Muscle of back (tissue), 11 donors: ENCODE measurements around the gene ARFRP1. TPM values are rescaled to one million over a fixed set of nuclear protein-coding genes. Genes with fewer than 3 reads are reported as not detected.
"Not testable (repeated sequence)": the region's sequence is repeated elsewhere in the genome, so short reads cannot be mapped to it uniquely, and the experiment has no call there.

Experiments used
- DNase-seq, 3 donors: peaks; one replicate each; pipeline versions ENCODE4 v3.0.0 to v3.0.0-alpha.2; 2013
- polyA plus RNA-seq, 10 donors: library from polyadenylated mRNA; unstranded; fragments of 120-200 nt; gene quantifications; one replicate each; pipeline ENCODE4 v1.2.1, GENCODE V29; 2013; ENCODE audit not compliant: insufficient read length in 10 of 10

ARFRP1 gene
- polyA plus RNA-seq, 10 donors: 20.1 to 28.2 (median 25.6) TPM

- no peak for DNase-seq
These were observed 26.7 kb downstream of the ARFRP1 start for GRCh38 chr20:63680857-63681608.

GRCh38 chr20:63680427-63680826, 27.3 kb downstream of the ARFRP1 start:
- no peak for DNase-seq

DNA sequence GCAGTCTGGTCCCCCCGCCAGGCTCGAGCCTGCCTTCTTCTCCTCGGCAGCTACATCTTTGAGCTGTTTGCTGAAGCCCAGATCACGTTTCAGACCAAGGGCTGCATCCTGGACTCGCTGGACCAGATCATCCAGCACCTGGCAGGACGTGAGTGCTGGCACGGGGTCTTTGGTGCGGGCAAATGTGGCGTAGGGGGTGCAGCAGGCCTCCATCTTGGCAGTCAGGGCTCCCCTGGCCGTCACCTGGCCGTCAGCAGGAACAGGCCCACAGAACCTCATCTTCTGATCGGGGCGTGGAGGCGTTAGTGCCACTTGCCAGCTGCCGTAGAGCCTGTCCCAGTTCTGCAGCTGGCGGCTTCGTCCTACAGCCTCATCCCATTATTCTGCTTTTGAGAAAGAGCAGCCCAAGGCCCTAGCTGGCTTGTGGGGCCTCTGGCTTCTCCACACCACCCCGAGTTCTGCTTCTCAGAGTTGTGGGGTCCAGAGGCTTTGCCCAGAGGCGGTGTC, 27.9 kb downstream of the ARFRP1 start:
- no peak for DNase-seq

DNA sequence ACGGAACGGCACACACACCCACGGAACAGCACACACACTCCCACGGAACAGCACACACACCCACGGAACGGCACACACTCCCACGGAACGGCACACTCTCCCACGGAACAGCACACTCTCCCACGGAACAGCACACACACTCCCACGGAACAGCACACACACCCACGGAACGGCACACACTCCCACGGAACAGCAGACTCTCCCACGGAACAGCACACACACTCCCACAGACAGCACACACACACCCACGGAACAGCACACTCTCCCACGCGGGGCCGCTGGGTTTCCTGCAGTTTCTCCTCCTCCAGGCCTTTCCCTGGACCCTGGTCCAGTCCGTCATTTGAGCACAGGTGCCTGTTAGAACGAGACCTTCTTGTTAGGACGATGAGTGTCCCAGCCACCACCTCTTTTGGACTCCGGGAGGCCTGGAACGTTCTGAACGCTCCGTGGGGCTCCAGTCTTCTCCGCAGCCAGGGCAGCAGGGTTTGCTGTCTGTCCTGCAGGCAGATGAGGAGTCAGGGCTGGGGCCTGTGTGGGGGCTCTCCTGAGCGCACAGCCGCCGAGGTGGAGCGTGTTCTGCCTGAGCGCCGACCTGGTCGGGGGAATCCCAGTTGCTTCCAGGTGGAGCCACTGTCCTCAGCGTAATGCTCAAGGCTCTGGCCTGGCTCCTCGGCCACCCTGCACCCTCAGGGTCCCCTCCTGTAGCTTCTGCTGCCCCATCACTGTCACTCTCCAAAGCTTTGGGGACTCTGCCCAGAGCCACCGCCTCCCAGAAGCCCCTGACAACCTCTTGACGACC, 28.9 kb downstream of the ARFRP1 start:
- no peak for DNase-seq

- DNase-seq: no peak
These were observed 29.7 kb downstream of the ARFRP1 start for GRCh38 chr20:63678071-63678470.

DNA sequence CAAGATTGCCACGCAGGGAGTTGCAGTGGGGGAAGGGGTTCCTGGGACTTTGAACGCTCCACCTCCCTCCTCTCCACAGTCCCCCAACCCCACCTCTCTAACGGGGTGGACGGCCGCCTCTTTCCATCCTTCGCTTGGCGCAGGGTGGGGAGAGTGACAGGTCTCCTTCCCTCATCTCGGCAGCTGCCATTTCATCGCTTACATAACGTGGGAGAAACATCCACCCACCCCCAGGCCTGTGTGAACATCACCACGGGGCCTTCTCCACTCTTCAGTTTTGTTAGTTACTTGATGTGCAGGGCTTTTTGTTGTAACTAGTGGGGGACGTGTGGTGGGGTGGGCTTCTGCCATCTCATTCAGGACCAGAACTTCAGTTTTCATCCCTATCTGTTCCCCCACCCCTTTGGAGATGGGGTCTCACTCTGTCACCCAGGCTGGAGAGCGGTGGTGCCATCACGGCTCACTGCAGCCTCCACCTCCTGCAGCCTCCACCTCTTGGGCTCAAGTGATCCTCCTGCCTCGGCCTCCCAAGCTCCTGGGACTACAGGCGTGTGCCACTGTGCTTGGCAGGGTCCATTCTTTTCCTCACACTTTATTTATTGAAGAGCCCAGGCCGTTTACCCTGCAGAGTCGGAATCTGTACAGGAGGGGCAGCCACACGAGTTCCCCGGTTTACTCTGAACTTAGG, 32.0 kb downstream of the ARFRP1 start:
- DNase-seq: no peak

- DNase-seq: no peak
These were observed 33.8 kb downstream of the ARFRP1 start for GRCh38 chr20:63673951-63674350.

DNA sequence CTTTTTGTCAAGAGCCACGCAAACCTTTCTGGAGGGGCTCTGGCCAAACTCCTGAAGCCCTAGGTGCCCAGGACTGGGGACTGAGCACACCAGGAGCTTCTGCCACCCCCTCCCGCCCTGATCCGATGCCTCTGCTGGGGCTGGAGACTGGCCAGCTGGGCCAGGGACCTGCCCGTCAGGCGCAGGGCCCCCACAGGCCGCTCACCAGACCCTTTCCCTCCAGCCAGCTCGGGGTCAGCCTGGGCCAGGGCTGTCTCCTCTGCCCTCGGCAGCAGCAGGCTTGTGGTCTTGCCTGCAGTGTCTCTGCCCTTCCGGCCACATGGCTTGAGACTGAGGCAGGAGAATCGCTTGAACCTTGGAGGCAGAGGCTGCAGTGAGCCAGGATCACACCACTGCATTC, 35.1 kb downstream of the ARFRP1 start:
- no peak for DNase-seq

GRCh38 chr20:63671695-63672094, 36.1 kb downstream of the ARFRP1 start:
- not testable (repeated sequence) for DNase-seq

- no peak for DNase-seq
These were observed 39.4 kb downstream of the ARFRP1 start for GRCh38 chr20:63668351-63668750.

DNA sequence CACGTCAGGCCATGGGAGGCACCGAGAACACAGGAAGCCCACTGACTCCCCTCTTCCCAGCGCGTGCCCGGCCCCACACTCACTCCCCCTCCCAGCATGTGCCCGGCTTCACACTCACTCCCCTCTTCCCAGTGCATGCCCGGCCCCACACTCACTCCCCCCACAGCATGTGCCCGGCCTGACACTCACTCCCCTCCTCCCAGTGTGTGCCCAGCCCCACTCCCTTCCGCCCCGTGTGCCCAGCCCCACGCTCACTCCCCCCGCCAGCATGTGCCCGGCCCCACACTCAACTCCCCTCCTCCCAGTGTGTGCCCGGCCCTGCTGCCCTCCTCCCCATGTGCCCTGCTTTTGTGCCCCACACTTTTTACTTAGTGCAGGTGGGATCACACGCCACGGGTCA, 39.9 kb downstream of the ARFRP1 start:
- DNase-seq: no peak

DNA sequence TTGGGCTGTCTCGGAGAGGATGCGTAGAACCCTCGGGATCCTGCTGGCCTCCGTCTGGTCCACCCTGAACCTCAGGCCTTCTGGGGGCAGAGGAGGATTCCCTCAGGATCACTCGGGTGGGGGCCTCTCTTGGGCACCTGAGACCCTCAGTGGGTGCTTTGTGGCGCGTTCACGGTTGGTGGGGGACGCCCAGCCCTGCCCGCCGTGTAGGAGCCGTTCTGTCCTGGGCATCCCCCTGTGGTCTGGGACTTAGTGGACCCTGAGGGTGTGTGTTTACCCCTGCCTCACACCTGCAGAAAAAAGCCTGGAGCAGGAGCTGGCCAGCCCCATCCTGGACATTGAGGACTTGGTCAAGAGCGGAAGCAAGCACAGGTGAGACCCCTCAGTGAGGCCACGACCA, 42.1 kb downstream of the ARFRP1 start:
- no peak for DNase-seq

- DNase-seq: no peak
These were observed 42.7 kb downstream of the ARFRP1 start for GRCh38 chr20:63664861-63665594.

- no peak for DNase-seq
These were observed 43.5 kb downstream of the ARFRP1 start for GRCh38 chr20:63664143-63664851.

- DNase-seq: no peak
These were observed 44.3 kb downstream of the ARFRP1 start for GRCh38 chr20:63663332-63664066.

DNA sequence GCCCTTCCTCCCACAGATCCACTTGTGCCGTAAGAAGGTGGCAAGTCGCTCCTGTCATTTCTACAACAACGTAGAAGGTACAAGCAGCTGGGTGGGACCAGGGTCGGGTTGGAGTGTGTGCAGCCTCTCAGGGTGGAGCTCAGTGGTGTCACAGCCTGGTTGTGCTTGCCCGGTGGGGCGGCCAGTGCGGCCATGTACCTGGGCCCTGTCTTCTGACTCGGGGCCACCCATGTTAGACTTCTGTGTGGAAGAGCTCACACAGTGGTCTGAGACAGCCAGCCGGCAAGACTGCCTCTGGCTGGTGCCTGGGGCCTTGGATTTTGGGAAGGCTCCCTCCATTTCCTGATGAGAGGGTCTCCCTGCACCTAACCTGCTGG, 45.0 kb downstream of the ARFRP1 start:
- DNase-seq: no peak

DNA sequence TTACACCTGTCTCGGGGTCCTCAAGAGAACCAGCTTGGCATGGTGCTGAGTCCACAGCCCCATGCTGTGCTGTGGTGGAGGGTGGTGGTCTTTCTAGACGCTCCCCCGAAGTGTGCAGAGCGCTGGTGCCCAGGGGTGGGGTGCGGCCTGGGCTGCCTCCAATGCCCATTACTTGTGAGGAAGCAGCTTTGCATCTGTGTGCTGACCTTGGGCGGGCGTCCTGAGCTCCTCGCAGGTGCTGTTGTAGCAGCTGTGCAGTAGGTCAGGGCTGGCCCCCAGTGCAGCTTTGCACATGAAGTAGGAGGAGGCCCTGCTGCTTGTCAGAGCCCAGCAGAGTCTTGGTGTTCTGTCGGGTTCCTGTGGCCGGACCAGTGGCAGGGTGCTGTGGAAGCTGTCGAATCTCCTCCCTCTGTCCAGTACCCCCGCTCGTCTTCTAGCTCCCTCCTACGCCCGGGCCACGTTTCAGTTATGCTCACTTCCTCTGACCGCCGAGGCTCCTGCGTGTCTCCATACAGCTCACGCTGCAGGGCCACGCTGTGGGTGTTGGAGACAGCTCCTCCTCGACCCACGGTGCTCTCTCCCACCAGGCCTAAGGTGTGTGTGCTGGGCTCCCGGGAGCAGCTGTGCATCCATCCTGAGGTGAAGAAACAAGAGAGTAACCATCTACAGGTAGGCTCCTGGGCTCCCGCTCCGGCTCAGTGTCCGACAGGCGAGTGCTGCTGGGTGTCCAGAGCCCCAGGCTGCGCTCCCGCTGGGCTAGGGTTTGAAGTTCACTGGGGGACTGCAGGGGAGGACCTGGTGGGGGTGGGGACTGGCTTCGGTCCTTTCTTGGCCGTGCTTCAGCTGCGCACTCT, 45.6 kb downstream of the ARFRP1 start:
- DNase-seq: no peak

- DNase-seq: no peak
These were observed 46.7 kb downstream of the ARFRP1 start for GRCh38 chr20:63661108-63661507.

DNA sequence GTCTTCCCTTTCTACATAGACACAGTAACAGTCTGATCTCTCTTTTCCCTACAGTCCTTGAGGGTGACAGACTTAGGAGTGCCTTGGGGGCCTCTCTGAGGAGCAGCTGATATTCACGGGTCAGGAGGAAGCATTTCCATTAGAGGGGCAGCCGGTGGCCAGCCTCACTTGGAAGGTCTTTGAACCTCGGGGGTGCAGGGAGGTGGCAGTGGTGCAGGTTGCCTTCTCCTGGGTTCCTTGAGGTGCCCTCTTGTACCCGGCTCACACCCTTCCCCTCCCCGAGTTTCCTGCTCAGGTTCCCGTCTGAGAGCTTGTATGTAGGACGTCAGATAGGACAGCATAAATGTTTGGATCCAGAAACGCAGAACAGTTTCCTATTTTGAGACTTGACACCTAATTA, 47.2 kb downstream of the ARFRP1 start:
- no peak for DNase-seq
